H1 (cell line): ENCODE results near the gene ID1. TPM values are rescaled to one million over a fixed set of nuclear protein-coding genes. Genes with fewer than 3 reads are reported as not detected.

Experiments used
- CBX5 ChIP-seq: fragments of 300-800, 300-1000 bp; sonication (generic); IDR thresholded peaks from 2 replicates; pipeline ENCODE4 v1.7.1; 2016; ENCODE audit warnings: antibody characterized with exemption, low read length, low read depth
- E2F6 ChIP-seq: IDR thresholded peaks from 2 replicates; pipeline ENCODE4 v1.6.1; 2012; ENCODE audit warnings: inconsistent platforms
- EGR1 ChIP-seq: IDR thresholded peaks from 2 replicates; pipeline ENCODE4 v1.6.1; 2011; ENCODE audit warnings: low read depth, low read length, borderline replicate concordance
- JUN ChIP-seq: IDR thresholded peaks from 2 replicates; pipeline ENCODE4 v1.6.1; 2011; ENCODE audit warnings: low read depth, mild to moderate bottlenecking, improper control_type of control experiment, low read length
- KDM1A ChIP-seq: fragments of 200-600, 300-600 bp; sonication (generic); IDR thresholded peaks from 2 replicates; pipeline ENCODE4 v1.7.1; 2016; ENCODE audit warnings: mild to moderate bottlenecking, low read length, borderline replicate concordance
- RBBP5 ChIP-seq: IDR thresholded peaks from 2 replicates; pipeline ENCODE4 v1.7.1; 2012; ENCODE audit warnings: low read depth, mild to moderate bottlenecking, inconsistent platforms, low read length, moderate library complexity, borderline replicate concordance
- polyA plus RNA-seq, 7 experiments: library from polyadenylated mRNA; depleted of rRNA in 3 of 7; stranded (reverse) in 5 of 7; unstranded in 2 of 7; fragments of >200 nt in 5 of 7; fragments of 200-250 nt in 2 of 7; gene quantifications; 1 replicate in 5 of 7; 2 replicates in 1 of 7; 4 replicates in 1 of 7; pipeline versions ENCODE4 v1.2.1 to v1.2.3, GENCODE V29; 2011 to 2013; ENCODE audit warnings: missing spikeins in 2 of 7, mixed read lengths in 2 of 7
- total RNA-seq: library from RNA; stranded (reverse); fragmentation: NEBNext Ultra II Directional; extraction: Animal tissue kit (Norgen Biotek cat#: 25700); gene quantifications from 2 replicates; pipeline ENCODE4 v1.2.1, GENCODE V29; 2021

ID1 gene
- total and polyA plus RNA-seq, 2 of the 8 experiments (the other 6 are each of a cell fraction or from before 2014, with no cell fraction given), result 120 to 357 TPM

GRCh38 chr20:31579245-31579644 is 25.8 kb upstream of the ID1 start (continued):
- TF ChIP-seq KDM1A (no peak), CBX5 (no peak), EGR1 (no peak), E2F6 (no peak), RBBP5 (no peak), JUN (no peak)
